Measurements from ENCODE around the gene FOXP1.

Gene FOXP1

DNA sequence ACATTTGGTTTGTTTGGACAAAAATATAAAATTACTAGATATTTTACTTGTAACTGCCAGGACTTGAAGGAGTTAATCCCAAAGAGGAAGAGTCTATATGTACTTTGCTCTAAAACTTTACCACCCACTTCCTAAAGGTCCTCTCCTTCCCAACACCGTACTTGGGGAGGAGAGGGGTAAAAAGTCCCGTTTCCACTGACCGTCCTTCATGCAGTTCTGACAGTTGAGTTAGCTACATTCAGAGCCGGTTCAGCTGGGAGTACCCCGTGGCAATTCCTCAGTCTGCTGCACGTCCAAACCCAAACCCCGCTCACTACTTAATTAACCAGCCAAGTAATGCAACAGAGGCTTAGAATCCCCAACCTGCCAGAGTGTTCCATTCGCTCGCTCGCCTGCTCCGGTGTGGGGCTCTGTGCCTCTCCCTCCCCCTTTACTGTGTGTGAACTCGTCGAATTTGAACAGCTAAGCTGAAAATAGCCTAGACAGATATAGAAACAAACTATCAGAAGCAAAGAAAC is 519.7 kb downstream of the FOXP1 start:
- Histone ChIP-seq H3K4me3 (ENCODE audit: low read length in 2 of 2) (peak overlapping the region; percentile 75 to 95), H3K9me3 (ENCODE audit: control insufficient read depth in 2 of 2, low read length in 2 of 2) (no peaks in the 10 kb centered on the region), H3K27me3 (ENCODE audit: control insufficient read depth in 2 of 2, insufficient read depth in 2 of 2, low read length in 2 of 2) (no peaks in the 10 kb centered on the region), H3K36me3 (ENCODE audit: control insufficient read depth in 2 of 2, insufficient read depth in 2 of 2, low read length in 2 of 2) (no peaks in the 10 kb centered on the region), H3K9ac (ENCODE audit: low read depth in 1 of 2, low read length in 2 of 2) (peak overlapping the region; percentile 76 to 82), H3K27ac (ENCODE audit: low read depth in 2 of 2, low read length in 2 of 2) (peak overlapping the region; percentile 92 to 94), H3K4me1 (ENCODE audit: control insufficient read depth in 2 of 2, insufficient read depth in 2 of 2, low read length in 2 of 2) (peaks cover 33 to 56% of the 10 kb centered on the region in 2 donors)

GRCh38 chr3:71062952-71063772 is 520.4 kb downstream of the FOXP1 start:
- Histone ChIP-seq H3K27ac (ENCODE audit: low read depth in 2 of 2, low read length in 2 of 2) (peak overlapping the region; percentile 92 to 94), H3K4me1 (ENCODE audit: control insufficient read depth in 2 of 2, insufficient read depth in 2 of 2, low read length in 2 of 2) (peaks cover 31 to 59% of the 10 kb centered on the region in 2 donors), H3K4me3 (ENCODE audit: low read length in 2 of 2) (peak overlapping the region; percentile 75 to 95), H3K9ac (ENCODE audit: low read depth in 1 of 2, low read length in 2 of 2) (peak overlapping the region; percentile 76 to 82), H3K36me3 (ENCODE audit: control insufficient read depth in 2 of 2, insufficient read depth in 2 of 2, low read length in 2 of 2) (no peaks in the 10 kb centered on the region), H3K9me3 (ENCODE audit: control insufficient read depth in 2 of 2, low read length in 2 of 2) (no peaks in the 10 kb centered on the region), H3K27me3 (ENCODE audit: control insufficient read depth in 2 of 2, insufficient read depth in 2 of 2, low read length in 2 of 2) (no peaks in the 10 kb centered on the region)

- Histone ChIP-seq H3K9me3 (ENCODE audit: control insufficient read depth in 2 of 2, low read length in 2 of 2) (no peaks in the 10 kb centered on the region), H3K4me3 (ENCODE audit: low read length in 2 of 2) (peak overlapping the region; percentile 75 to 95), H3K27ac (ENCODE audit: low read depth in 2 of 2, low read length in 2 of 2) (peak overlapping the region; percentile 92 to 94), H3K9ac (ENCODE audit: low read depth in 1 of 2, low read length in 2 of 2) (peak overlapping the region; percentile 76 to 82), H3K27me3 (ENCODE audit: control insufficient read depth in 2 of 2, insufficient read depth in 2 of 2, low read length in 2 of 2) (no peaks in the 10 kb centered on the region), H3K4me1 (ENCODE audit: control insufficient read depth in 2 of 2, insufficient read depth in 2 of 2, low read length in 2 of 2) (peaks cover 31 to 63% of the 10 kb centered on the region in 2 donors), H3K36me3 (ENCODE audit: control insufficient read depth in 2 of 2, insufficient read depth in 2 of 2, low read length in 2 of 2) (no peaks in the 10 kb centered on the region)
Observed at GRCh38 chr3:71062037-71062932, 521.2 kb downstream of the FOXP1 start.

DNA sequence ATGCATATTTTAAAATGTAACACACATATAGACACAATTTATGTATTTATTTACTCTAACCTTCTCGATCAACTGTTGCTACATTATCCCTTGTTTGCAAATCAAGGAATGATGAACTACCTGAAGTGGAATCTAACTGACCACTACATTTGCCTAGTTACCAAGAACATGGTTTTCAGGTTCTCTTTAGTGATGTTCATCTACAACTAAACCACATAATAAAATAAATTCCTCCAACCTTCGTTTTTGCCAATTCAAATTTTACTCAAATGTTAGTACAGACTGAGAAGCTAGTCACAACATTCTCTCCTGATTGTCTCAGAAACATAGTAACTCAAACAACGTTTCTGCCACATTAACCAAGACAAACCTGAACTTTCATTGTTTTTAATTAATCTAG is 521.9 kb downstream of the FOXP1 start:
- Histone ChIP-seq H3K27me3 (ENCODE audit: control insufficient read depth in 2 of 2, insufficient read depth in 2 of 2, low read length in 2 of 2) (no peaks in the 10 kb centered on the region), H3K9me3 (ENCODE audit: control insufficient read depth in 2 of 2, low read length in 2 of 2) (no peaks in the 10 kb centered on the region), H3K4me3 (ENCODE audit: low read length in 2 of 2) (peak overlapping the region; percentile 75 to 95), H3K36me3 (ENCODE audit: control insufficient read depth in 2 of 2, insufficient read depth in 2 of 2, low read length in 2 of 2) (no peaks in the 10 kb centered on the region), H3K27ac (ENCODE audit: low read depth in 2 of 2, low read length in 2 of 2) (peak overlapping the region; percentile 92 to 94), H3K9ac (ENCODE audit: low read depth in 1 of 2, low read length in 2 of 2) (peak overlapping the region in 1 of 2 donors; percentile 76), H3K4me1 (ENCODE audit: control insufficient read depth in 2 of 2, insufficient read depth in 2 of 2, low read length in 2 of 2) (peaks cover 29 to 60% of the 10 kb centered on the region in 2 donors)

- peaks cover 23 to 60% of the 10 kb centered on the region in 2 donors for H3K4me1 ChIP-seq (ENCODE audit: control insufficient read depth in 2 of 2, insufficient read depth in 2 of 2, low read length in 2 of 2)
Observed at GRCh38 chr3:71061037-71061436, 522.5 kb downstream of the FOXP1 start.

GRCh38 chr3:71060536-71060935 is 523.0 kb downstream of the FOXP1 start:
- Histone ChIP-seq H3K4me3 (ENCODE audit: low read length in 2 of 2) (peak overlapping the region in 1 of 2 donors; percentile 50), H3K4me1 (ENCODE audit: control insufficient read depth in 2 of 2, insufficient read depth in 2 of 2, low read length in 2 of 2) (peaks cover 23 to 60% of the 10 kb centered on the region in 2 donors), H3K36me3 (ENCODE audit: control insufficient read depth in 2 of 2, insufficient read depth in 2 of 2, low read length in 2 of 2) (no peaks in the 10 kb centered on the region), H3K9ac (ENCODE audit: low read depth in 1 of 2, low read length in 2 of 2) (peak overlapping the region in 1 of 2 donors; percentile 76), H3K27ac (ENCODE audit: low read depth in 2 of 2, low read length in 2 of 2) (peak overlapping the region; percentile 53 to 92), H3K9me3 (ENCODE audit: control insufficient read depth in 2 of 2, low read length in 2 of 2) (no peaks in the 10 kb centered on the region), H3K27me3 (ENCODE audit: control insufficient read depth in 2 of 2, insufficient read depth in 2 of 2, low read length in 2 of 2) (no peaks in the 10 kb centered on the region)

More at GRCh38 chr3:71061037-71061436, 522.5 kb downstream of the FOXP1 start:
- peak overlapping the region; percentile 6 to 50 for H3K4me3 ChIP-seq (ENCODE audit: low read length in 2 of 2)
- peak overlapping the region in 1 of 2 donors; percentile 76 for H3K9ac ChIP-seq (ENCODE audit: low read depth in 1 of 2, low read length in 2 of 2)
- H3K27me3 ChIP-seq (ENCODE audit: control insufficient read depth in 2 of 2, insufficient read depth in 2 of 2, low read length in 2 of 2), result no peaks in the 10 kb centered on the region
- H3K36me3 ChIP-seq (ENCODE audit: control insufficient read depth in 2 of 2, insufficient read depth in 2 of 2, low read length in 2 of 2), result no peaks in the 10 kb centered on the region
- peak overlapping the region; percentile 53 to 92 for H3K27ac ChIP-seq (ENCODE audit: low read depth in 2 of 2, low read length in 2 of 2)
- no peaks in the 10 kb centered on the region for H3K9me3 ChIP-seq (ENCODE audit: control insufficient read depth in 2 of 2, low read length in 2 of 2)

- Histone ChIP-seq H3K9ac (ENCODE audit: low read depth in 1 of 2, low read length in 2 of 2) (peak overlapping the region; percentile 48 to 66), H3K4me3 (ENCODE audit: low read length in 2 of 2) (peak overlapping the region; percentile 34 to 49), H3K9me3 (ENCODE audit: control insufficient read depth in 2 of 2, low read length in 2 of 2) (no peaks in the 10 kb centered on the region), H3K27ac (ENCODE audit: low read depth in 2 of 2, low read length in 2 of 2) (peak overlapping the region; percentile 76 to 87), H3K36me3 (ENCODE audit: control insufficient read depth in 2 of 2, insufficient read depth in 2 of 2, low read length in 2 of 2) (peaks cover 4 to 8% of the 10 kb centered on the region in 2 donors), H3K4me1 (ENCODE audit: control insufficient read depth in 2 of 2, insufficient read depth in 2 of 2, low read length in 2 of 2) (peaks cover 34 to 70% of the 10 kb centered on the region in 2 donors), H3K27me3 (ENCODE audit: control insufficient read depth in 2 of 2, insufficient read depth in 2 of 2, low read length in 2 of 2) (no peaks in the 10 kb centered on the region)
Observed at GRCh38 chr3:71057526-71057894, 526.0 kb downstream of the FOXP1 start.

GRCh38 chr3:71056327-71056726 is 527.2 kb downstream of the FOXP1 start:
- H3K36me3 ChIP-seq (ENCODE audit: control insufficient read depth in 2 of 2, insufficient read depth in 2 of 2, low read length in 2 of 2), result peaks cover 13 to 16% of the 10 kb centered on the region in 2 donors
- peak overlapping the region; percentile 70 to 80 for H3K27ac ChIP-seq (ENCODE audit: low read depth in 2 of 2, low read length in 2 of 2)
- H3K4me3 ChIP-seq (ENCODE audit: low read length in 2 of 2), result no peak overlapping the region
- H3K9ac ChIP-seq (ENCODE audit: low read depth in 1 of 2, low read length in 2 of 2), result peak overlapping the region in 1 of 2 donors; percentile 9
- no peaks in the 10 kb centered on the region for H3K27me3 ChIP-seq (ENCODE audit: control insufficient read depth in 2 of 2, insufficient read depth in 2 of 2, low read length in 2 of 2)
- H3K9me3 ChIP-seq (ENCODE audit: control insufficient read depth in 2 of 2, low read length in 2 of 2), result no peaks in the 10 kb centered on the region
- peaks cover 40 to 74% of the 10 kb centered on the region in 2 donors for H3K4me1 ChIP-seq (ENCODE audit: control insufficient read depth in 2 of 2, insufficient read depth in 2 of 2, low read length in 2 of 2)

DNA sequence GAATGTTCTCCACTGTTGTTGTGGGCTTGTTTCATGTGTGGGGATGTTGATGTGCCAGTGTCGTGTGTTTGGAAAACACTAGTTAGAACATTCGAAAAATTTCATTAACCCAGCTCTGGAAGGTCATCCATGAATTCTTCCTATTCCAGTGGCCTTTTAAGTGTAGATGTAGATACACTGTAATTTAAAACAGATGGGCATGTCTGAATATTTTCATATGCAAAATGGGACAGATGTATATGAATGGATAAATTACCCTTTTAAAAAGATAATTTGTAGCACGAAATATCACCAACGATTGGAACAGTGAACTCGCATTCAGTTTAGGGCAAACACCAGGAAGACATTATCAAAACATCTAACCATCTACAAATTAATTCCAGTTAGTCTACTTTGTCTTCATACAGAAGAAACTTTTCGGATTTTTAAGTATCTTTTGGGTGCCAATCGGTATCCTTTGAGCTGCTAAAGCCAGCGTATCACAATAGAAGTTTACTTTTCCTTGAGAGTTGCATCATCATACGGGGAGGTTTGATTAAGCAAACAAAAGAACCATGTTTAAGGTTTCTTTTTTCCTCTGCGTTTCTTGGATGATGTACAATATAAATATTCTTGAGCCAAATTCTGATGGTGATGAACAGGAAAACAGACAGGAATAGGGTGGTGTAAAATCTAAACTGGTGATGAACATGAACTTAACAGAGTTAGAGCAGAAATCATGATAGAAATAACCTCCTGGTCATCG is 528.1 kb downstream of the FOXP1 start:
- Histone ChIP-seq H3K4me3 (ENCODE audit: low read length in 2 of 2) (no peak overlapping the region), H3K27me3 (ENCODE audit: control insufficient read depth in 2 of 2, insufficient read depth in 2 of 2, low read length in 2 of 2) (no peaks in the 10 kb centered on the region), H3K4me1 (ENCODE audit: control insufficient read depth in 2 of 2, insufficient read depth in 2 of 2, low read length in 2 of 2) (peaks cover 47 to 74% of the 10 kb centered on the region in 2 donors), H3K27ac (ENCODE audit: low read depth in 2 of 2, low read length in 2 of 2) (peak overlapping the region in 1 of 2 donors; percentile 80), H3K9me3 (ENCODE audit: control insufficient read depth in 2 of 2, low read length in 2 of 2) (no peaks in the 10 kb centered on the region), H3K9ac (ENCODE audit: low read depth in 1 of 2, low read length in 2 of 2) (no peak overlapping the region), H3K36me3 (ENCODE audit: control insufficient read depth in 2 of 2, insufficient read depth in 2 of 2, low read length in 2 of 2) (peaks cover 18 to 19% of the 10 kb centered on the region in 2 donors)

Measured in mucosa of rectum (tissue), 2 donors.